GM18867 (cell line): Measurements from ENCODE around the gene SEC63.
"Not testable (repeated sequence)": the region's sequence is repeated elsewhere in the genome, so short reads cannot be mapped to it uniquely, and the experiment has no call there.

ENCODE experiments used
- ATAC-seq: cut with Tn5 transposase; IDR thresholded peaks from one replicate; pipeline ENCODE4 v1.9.1; 2021; ENCODE audit warnings: mild to moderate bottlenecking, moderate library complexity; ENCODE audit not compliant: unreplicated experiment

The SEC63 gene

DNA sequence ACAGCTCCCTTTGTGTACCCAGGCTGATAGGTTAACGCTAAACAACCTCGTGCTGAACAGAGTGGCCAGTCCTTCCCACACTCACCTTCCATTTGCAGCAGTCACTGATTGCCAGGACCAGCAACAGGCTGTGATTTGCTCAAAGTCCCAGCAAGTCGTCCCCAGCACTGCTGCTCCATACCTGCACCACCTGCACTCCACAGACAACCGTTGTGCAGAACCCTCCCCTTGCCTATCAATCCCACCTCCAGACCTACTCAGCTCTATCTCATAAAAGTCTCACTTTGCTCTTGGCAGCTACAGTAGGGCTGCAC is 90.7 kb downstream of the SEC63 start:
- ATAC-seq = peak; percentile 10

- peak; percentile 48 for ATAC-seq
These were observed 91.3 kb downstream of the SEC63 start for GRCh38 chr6:107866606-107867301.

GRCh38 chr6:107864226-107865127 is 93.5 kb downstream of the SEC63 start:
- ATAC-seq = no peak

GRCh38 chr6:107862383-107862782 is 95.6 kb downstream of the SEC63 start:
- ATAC-seq = no peak

DNA sequence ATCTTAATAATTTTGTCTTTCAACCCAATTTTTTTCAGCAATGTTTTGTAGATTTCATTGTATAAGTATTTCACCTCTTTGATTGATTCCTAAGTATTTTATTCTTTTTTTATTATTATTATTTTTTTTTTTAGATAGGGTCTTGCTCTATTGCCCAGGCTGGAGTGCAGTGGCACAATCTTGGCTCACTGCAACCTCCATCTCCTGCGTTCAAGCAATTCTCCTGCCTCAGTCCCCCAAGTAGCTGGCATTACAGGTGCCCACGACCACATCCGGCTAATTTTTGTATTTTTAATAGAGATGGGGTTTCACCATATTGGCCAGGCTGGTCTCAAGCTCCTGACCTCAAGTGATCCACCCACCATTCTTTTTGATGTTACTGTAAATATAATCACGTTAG is 97.0 kb downstream of the SEC63 start:
- ATAC-seq = not testable (repeated sequence)

DNA sequence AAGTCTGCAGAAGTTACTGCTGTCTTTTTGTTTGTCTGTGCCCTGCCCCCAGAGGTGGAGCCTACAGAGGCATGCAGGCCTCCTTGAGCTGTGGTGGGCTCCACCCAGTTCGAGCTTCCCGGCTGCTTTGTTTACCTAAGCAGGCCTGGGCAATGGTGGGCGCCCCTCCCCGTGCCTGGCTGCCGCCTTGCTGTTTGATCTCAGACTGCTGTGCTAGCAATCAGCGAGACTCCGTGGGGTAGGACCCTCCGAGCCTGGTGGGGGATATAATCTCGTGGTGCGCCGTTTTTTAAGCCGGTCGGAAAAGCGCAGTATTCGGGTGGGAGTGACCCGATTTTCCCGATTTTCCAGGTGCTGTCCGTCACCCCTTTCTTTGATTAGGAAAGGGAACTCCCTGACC is 97.9 kb downstream of the SEC63 start:
- ATAC-seq = not testable (repeated sequence)

GRCh38 chr6:107853230-107853629 is 104.8 kb downstream of the SEC63 start:
- no peak for ATAC-seq

GRCh38 chr6:107849325-107849724 is 108.7 kb downstream of the SEC63 start:
- ATAC-seq = no peak

- peak; percentile 74 for ATAC-seq
These were observed 109.9 kb downstream of the SEC63 start for GRCh38 chr6:107847844-107848802.

GRCh38 chr6:107846262-107846795 is 111.7 kb downstream of the SEC63 start:
- no peak for ATAC-seq

GRCh38 chr6:107845777-107846176 is 112.2 kb downstream of the SEC63 start:
- ATAC-seq = no peak

DNA sequence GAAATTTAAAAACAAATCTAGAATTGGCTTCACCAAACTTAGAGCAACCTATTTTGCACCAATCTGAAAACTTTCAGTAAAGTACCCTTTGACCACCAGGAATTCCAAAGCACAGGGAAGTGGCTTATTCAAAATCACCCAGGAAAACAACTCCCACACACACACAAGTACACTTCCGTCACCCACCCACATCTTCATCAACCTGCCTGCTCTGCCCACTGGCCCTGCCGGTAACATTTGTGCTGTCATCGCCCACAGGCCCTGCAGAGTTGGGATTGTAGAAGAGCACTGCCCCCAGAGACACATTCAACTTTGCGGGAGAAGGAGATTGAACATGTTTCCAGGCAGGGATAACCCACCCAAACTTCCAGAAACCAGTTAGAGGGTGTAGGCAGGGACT is 114.6 kb downstream of the SEC63 start:
- ATAC-seq = no peak

DNA sequence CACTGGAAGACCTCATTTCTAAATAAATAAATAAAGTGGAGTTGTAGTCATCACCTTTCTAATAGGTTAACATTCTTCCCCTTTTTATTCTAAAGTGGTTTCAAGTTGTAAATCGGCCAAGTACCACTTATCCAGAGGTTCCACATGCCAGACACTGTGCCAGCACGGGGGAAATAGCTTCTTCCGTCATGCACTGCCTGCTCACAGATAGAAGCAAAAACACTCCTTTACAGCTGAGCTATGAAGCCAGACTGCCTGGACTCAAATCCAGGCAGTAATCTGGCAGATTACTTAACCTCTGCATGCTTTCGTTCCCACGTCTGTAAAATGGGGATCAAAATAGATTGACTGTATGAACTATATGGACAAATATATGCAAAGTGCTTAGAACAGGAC is 116.7 kb downstream of the SEC63 start:
- ATAC-seq = no peak

DNA sequence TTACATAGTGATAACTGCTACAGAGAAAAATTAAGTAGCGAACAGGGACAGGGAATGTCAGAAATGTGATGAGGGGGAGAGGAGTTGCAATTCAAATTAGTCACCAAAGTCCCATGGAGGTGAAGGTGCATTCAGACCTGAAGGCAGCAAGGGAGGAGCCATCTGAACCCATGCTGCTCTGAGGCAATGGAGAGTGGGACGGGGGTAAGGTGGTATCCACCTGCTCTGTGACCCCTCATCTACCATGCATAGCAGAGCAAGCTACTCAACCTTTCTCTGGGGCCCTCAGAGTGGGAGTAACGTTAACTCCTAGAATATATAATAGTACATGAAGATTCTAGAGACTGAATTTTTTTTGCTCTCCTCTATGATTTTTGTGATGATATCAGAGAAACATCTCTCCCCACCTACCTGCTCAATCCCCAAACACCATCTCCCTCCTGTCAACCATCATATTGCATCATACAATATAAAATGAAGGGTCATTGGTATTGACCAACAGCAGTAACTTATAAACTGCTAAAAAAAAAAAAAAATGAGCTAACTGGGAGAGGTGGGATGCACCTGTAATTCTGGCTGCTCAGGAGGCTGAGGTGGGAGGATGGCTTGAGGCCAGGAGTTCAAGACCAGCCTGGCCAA is 117.3 kb downstream of the SEC63 start:
- no peak for ATAC-seq

DNA sequence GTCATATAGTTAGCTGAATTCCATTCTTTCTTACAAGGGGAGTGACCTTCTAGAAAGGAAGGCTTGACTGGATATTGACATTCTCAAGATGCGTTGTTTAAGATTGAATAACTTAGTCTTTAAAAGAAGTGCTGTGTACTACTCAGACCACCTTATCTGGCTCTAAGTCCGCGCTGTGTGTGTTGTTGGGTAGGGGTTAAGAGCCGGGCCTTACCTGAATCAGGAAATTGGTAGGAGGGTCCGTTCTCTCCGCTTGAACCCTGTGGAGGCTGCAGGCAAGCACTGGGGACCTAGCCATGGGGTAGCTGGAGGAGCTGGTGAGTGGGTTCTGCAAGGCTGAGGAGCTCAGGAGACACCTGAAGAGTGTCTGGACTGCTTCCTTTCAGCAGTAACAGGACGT is 124.9 kb downstream of the SEC63 start:
- ATAC-seq = no peak

DNA sequence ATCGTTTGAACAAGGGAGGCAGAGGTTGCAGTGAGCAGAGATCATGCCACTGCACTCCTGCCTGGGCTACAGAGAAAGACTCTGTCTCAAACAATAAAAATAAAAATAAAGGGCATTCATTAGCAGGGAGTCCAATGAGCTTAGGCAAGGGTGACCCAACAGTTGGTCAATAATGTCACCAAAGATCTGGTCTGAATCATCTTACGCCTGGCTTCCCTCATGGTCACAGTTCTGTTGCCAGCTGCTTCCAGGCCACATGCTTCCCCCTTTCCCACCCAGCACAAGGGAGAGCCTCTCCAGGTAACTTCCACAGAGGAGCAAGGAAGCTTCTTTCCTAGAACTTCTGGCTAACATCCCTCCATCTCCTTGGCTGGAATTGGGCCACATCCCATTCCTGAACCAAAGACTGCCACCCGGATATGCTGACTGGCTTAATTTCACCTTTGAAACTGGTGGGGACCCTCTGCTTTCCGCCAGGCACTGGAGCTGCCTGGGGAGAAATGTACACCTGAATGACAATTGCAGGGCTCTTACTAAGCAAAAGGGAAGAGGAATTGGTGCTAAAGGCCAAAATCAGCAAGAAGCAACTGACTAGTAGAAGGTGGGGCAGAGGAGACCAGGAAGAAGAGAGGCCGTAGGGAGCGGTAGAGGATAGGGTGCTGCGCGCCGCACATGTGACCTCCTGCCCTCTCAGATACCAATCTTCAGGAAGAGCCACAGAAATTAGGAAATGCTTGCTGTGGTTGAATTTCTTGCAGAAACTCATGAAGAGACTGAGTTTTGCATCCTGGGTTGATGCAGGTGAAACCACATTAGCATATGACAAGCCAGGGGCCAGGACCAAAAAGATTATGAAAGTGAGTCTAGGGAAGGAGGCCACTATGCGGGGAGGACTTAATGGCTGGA is 125.6 kb downstream of the SEC63 start:
- ATAC-seq = no peak

- no peak for ATAC-seq
These were observed 127.9 kb downstream of the SEC63 start for GRCh38 chr6:107830060-107830459.

- ATAC-seq = no peak
These were observed 130.5 kb downstream of the SEC63 start for GRCh38 chr6:107827541-107827940.

DNA sequence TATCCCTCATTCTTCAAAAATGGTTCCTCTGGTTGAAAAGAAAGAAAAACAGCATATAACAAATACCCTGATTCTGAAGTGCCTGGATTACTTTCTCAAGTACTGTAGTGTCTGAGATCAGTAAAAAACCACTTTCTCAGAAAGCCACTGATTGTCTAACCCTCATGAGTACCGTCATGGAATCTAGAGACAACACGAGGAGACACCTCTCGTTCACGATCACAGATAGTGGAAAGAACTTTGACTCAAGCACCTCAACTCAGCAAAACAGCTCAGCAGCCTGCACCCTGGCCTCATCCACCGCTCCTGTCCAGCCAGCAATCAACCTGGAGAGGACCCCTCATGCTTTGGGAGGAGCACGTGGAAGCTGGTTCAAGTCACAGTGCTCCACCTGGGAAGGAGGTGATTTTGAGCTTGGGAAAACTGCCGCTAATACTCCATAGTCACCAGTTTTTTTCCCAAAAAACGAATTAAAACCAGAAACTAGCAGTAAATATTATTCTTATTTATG is 134.9 kb downstream of the SEC63 start:
- ATAC-seq = no peak
